Testis (tissue), 3 donors: ENCODE measurements around the gene CTNNB1. TPM values are rescaled to one million over a fixed set of nuclear protein-coding genes. Genes with fewer than 3 reads are reported as not detected.

Experiments used
- DNase-seq: peaks from one replicate; pipeline ENCODE4 v3.0.0-alpha.2; 2019
- H3K27ac ChIP-seq, 2 donors: fragments of 200-600 bp; sonication (generic); one replicate each; pipeline ENCODE4 v1.5.1; 2019
- H3K27me3 ChIP-seq: fragments of 200-600 bp; sonication (generic); one replicate; pipeline ENCODE4 v1.5.1; 2019
- H3K36me3 ChIP-seq: fragments of 200-600 bp; sonication (generic); one replicate; pipeline ENCODE4 v1.5.1; 2017; ENCODE audit warnings: low read depth; ENCODE audit errors: missing control alignments
- H3K4me1 ChIP-seq: fragments of 200-600 bp; sonication (generic); one replicate; pipeline ENCODE4 v1.5.1; 2019
- H3K4me3 ChIP-seq, 2 donors: fragments of 200-600 bp; sonication (generic); one replicate each; pipeline ENCODE4 v1.5.1; 2017 to 2019
- H3K9me3 ChIP-seq: fragments of 200-600 bp; sonication (generic); one replicate; pipeline ENCODE4 v1.5.1; 2017
- POLR2A ChIP-seq: fragments of 450-650 bp; IDR thresholded peaks from one replicate; pipeline ENCODE4 v1.6.1; 2017; ENCODE audit warnings: antibody characterized with exemption, mild to moderate bottlenecking, moderate library complexity
- WGBS, 2 donors: methylation state at CpG; one replicate each; pipeline ENCODE4 v1.1.5; 2018; 5-methylcytosine and 5-hydroxymethylcytosine counted together
- intact Hi-C: fragments of 100-400 bp; cut with DNase I; formaldehyde crosslinking; loops from one replicate; pipeline ENCODE4 v1.15.1; 2023; ENCODE audit warnings: low total_unique reads
- polyA plus RNA-seq: library from polyadenylated mRNA; stranded (reverse); fragments of 350-450 nt; fragmentation: Illumina TruSeq; extraction: RNeasy Lipid Tissue Mini Kit (QIAGEN cat#74804); gene quantifications from one replicate; pipeline ENCODE4 v1.2.3, GENCODE V29; 2014; ENCODE audit warnings: low read depth, low replicate concordance; ENCODE audit not compliant: insufficient read depth
- total RNA-seq, 2 donors: library from RNA; depleted of rRNA; stranded (reverse); fragments of >200 nt; gene quantifications; one replicate each; pipeline ENCODE4 v1.2.3, GENCODE V29; 2016
- TF ChIP-seq, protein P1 (sequence below), 3 experiments: fragments of 450-650 bp in 2 of 3; fragments of 200-600 bp in 1 of 3; sonication (generic) in 1 of 3; IDR thresholded peaks; one replicate each; pipeline ENCODE4 v1.5.1; 2016 to 2019; ENCODE audit warnings: antibody characterized with exemption in 3 of 3, mild to moderate bottlenecking in 2 of 3, moderate library complexity in 1 of 3

CTNNB1 gene
- total and polyA plus RNA-seq, 3 donors from 2014 or later: 146 to 379 (median 293) TPM

DNA sequence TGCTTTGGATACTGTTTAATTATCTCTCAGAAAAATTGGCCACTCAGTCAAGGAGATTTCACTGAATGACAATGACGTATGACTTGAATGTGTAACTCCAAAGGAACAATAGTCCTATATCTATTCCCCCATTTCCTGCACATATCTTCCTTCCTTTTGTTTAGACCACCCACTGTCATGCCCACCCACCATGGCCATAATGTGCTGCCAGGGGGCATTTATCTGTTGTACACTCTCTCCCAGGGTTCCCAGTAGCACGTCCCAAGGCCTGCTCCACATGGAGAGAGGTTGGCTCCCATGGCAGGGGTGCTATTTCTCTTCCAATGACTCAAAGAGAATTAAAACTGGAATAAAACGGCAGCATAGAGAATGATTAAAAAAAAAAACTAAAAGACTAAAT is 36.8 kb upstream of the CTNNB1 start:
- intact Hi-C loops: no loop called here
- H3K36me3 ChIP-seq: no peaks in the 10 kb centered on the region
- 89 to 95% methylated on average over 3 of the region's 3 CpGs for WGBS, 2 donors
- H3K27ac ChIP-seq: no peak overlapping the region
- TF ChIP-seq POLR2A: no peak
- TF ChIP-seq, protein P1, sequence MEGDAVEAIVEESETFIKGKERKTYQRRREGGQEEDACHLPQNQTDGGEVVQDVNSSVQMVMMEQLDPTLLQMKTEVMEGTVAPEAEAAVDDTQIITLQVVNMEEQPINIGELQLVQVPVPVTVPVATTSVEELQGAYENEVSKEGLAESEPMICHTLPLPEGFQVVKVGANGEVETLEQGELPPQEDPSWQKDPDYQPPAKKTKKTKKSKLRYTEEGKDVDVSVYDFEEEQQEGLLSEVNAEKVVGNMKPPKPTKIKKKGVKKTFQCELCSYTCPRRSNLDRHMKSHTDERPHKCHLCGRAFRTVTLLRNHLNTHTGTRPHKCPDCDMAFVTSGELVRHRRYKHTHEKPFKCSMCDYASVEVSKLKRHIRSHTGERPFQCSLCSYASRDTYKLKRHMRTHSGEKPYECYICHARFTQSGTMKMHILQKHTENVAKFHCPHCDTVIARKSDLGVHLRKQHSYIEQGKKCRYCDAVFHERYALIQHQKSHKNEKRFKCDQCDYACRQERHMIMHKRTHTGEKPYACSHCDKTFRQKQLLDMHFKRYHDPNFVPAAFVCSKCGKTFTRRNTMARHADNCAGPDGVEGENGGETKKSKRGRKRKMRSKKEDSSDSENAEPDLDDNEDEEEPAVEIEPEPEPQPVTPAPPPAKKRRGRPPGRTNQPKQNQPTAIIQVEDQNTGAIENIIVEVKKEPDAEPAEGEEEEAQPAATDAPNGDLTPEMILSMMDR (IDR thresholded peaks at IDR 0.05): no peak
- no peaks in the 10 kb centered on the region for H3K9me3 ChIP-seq
- DNase-seq: no peak
- H3K4me1 ChIP-seq: no peaks in the 10 kb centered on the region
- no peak overlapping the region for H3K4me3 ChIP-seq
- no peaks in the 10 kb centered on the region for H3K27me3 ChIP-seq

DNA sequence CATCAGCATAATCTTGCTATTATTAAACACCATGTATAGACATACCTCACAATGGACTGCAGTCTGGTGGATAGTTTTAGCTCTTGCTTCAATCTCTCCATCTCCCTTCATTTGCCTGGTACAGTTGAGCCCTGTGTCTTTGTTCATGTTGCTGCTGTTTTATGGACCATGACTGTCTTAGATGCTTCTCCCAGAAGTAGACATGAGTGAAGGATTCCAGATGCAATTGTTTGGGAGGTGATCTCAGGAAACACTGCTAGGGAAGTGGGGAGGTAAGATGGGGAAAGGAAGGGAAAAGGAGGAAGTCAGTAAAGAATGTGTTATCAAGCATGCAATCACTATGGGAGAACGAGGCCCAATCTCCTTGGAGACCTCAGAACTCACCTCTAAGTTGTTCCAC is 36.3 kb upstream of the CTNNB1 start:
- Histone ChIP-seq H3K27me3 (no peaks in the 10 kb centered on the region), H3K4me3 (no peak overlapping the region), H3K27ac (no peak overlapping the region), H3K4me1 (no peaks in the 10 kb centered on the region), H3K9me3 (no peaks in the 10 kb centered on the region), H3K36me3 (no peaks in the 10 kb centered on the region)
- TF ChIP-seq, protein P1 (IDR thresholded peaks at IDR 0.05): no peak
- TF ChIP-seq POLR2A: no peak
- 35 to 59% methylated on average over 1 of the region's 1 CpG for WGBS, 2 donors
- DNase-seq: no peak
- intact Hi-C loops: no loop called here

DNA sequence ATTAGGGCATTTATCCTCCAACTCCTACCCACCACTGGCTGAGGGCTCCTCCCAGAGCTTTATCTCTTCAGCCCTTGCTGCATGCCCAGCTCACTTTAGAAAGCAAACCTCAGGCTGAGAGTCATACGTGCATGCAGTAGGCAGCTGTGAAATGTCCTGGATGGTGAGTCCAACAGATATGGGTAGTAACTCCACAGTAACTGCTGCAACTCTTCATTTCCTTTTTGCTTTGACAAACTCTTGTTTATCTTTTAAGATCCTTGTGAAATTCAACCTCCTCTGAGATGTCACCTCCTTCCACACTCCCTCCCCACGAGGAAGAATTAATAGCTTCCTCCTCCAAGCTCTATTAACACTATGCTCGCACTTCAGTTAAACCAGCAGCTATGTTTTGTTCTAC is 35.9 kb upstream of the CTNNB1 start:
- no peak for DNase-seq
- TF ChIP-seq, protein P1 (IDR thresholded peaks at IDR 0.05): no peak
- TF ChIP-seq POLR2A: no peak
- Histone ChIP-seq H3K36me3 (no peaks in the 10 kb centered on the region), H3K4me3 (no peak overlapping the region), H3K27me3 (no peaks in the 10 kb centered on the region), H3K9me3 (no peaks in the 10 kb centered on the region), H3K27ac (no peak overlapping the region), H3K4me1 (no peaks in the 10 kb centered on the region)
- 69 to 74% methylated on average over 3 of the region's 3 CpGs for WGBS, 2 donors
- intact Hi-C loops: no loop called here

DNA sequence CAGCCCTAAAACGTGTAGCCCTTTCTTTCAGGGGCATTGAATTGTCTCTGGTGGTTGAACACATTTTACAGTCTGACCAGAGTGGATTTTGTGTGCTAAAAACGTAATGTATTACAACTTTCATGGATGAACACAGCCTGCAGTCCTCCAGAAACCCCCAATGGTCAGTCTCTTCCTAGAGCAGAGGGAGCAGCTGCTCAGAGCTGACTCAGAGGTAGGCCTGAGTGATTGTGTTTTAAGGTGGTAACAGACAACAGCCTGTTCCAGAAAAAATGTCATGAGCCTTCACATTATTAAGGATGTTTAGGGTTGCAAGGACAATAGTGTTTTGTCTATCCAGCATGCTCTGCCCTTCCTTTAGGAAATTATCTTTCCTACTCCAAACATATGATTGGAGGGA is 34.5 kb upstream of the CTNNB1 start:
- DNase-seq: no peak
- Histone ChIP-seq H3K36me3 (no peaks in the 10 kb centered on the region), H3K9me3 (no peaks in the 10 kb centered on the region), H3K27me3 (no peaks in the 10 kb centered on the region), H3K4me3 (no peak overlapping the region), H3K27ac (no peak overlapping the region), H3K4me1 (no peaks in the 10 kb centered on the region)
- WGBS, 2 donors: 76 to 81% methylated on average over 2 of the region's 2 CpGs
- intact Hi-C loops: no loop called here
- TF ChIP-seq POLR2A: no peak
- TF ChIP-seq, protein P1 (IDR thresholded peaks at IDR 0.05): no peak

DNA sequence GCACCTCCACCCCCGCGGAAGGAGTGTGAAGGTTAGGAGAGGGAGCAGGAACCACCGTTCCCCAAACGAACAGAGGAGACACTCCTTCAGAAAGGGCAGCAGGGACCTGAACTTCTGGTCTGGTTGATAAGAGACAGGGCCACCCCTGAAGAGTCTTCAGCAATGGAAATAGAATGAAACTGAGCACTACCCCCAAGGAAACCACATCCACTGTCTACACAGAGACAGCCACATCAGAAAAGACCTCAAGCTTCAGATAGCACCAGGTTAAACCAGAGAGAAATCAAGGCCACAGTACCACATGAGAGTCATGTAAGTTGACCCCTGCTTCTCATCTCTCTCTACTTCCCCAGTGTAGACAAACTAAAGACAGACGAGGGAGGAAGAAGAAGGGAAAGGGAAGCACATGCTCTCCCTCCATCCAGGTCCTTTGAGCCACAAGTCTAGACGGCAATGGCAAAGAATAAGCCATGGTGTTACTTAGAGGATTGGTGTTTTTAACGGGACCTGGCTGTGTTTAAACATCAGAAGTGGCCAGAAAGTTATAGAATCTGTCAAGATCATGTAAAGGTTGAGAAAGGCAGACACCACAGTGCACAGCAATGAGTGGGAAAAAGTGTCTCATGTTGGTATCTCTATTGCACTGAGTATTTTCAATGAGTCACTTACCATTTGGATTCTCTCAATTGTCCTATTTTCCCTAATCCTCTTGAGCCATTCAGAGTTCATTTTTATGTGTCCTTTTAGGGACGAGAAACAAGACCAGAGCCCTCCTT is 31.4 kb upstream of the CTNNB1 start:
- no peak overlapping the region for H3K27ac ChIP-seq
- WGBS, 2 donors: 74 to 89% methylated on average over 8 of the region's 8 CpGs
- TF ChIP-seq, protein P1 (IDR thresholded peaks at IDR 0.05): no peak
- TF ChIP-seq POLR2A: no peak
- no peak overlapping the region for H3K4me3 ChIP-seq
- no peaks in the 10 kb centered on the region for H3K4me1 ChIP-seq
- intact Hi-C loops: no loop called here
- H3K9me3 ChIP-seq: no peaks in the 10 kb centered on the region
- no peaks in the 10 kb centered on the region for H3K36me3 ChIP-seq
- no peak for DNase-seq
- H3K27me3 ChIP-seq: no peaks in the 10 kb centered on the region
